ENCODE data around the gene MTG2.

DNA sequence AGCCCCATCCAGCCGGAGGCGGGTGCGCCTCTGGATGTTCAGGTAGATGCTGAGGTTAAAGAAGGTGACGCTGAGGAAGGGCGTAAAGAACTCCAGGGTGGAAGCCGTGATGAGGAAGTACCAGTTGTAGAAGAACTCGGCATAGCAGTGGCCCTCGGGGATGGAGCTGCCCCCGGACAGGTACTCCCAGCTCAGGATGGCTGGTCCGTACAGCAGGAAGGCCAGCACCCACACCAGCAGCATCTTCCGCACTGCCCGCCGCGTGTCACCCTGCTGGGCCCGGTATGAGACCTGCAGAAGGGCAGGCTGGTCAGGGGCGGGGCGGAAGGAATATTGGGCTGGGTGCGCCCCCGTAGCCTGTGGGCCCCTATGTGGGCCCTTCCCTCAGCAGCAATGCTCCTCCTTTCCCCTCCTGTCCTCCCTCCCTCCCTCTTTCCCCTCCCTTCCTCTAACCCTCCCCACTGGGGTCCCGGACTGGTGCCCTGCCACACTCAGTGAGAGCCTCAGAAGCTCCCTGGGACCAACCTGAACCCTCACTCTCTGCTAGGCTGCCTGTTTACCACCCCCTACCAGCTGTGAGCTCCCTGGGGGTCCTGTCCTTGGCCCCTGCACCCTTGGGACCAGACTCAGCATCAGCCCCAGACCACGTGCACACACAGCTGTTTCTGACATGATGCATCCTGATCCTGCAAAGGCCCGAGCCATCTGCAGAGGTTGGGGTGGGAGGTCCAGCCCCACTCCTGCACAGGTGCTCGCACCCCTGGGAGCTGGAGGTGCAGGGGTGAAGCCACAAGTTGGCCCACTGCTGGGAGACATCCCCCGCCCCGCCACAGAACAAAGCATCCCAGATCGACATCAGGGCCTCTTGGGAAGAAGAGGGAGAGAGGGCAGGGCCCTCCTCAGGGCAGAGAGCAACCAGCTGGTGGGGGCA is 34.1 kb downstream of the MTG2 start:
- TF ChIP-seq, protein P1, sequence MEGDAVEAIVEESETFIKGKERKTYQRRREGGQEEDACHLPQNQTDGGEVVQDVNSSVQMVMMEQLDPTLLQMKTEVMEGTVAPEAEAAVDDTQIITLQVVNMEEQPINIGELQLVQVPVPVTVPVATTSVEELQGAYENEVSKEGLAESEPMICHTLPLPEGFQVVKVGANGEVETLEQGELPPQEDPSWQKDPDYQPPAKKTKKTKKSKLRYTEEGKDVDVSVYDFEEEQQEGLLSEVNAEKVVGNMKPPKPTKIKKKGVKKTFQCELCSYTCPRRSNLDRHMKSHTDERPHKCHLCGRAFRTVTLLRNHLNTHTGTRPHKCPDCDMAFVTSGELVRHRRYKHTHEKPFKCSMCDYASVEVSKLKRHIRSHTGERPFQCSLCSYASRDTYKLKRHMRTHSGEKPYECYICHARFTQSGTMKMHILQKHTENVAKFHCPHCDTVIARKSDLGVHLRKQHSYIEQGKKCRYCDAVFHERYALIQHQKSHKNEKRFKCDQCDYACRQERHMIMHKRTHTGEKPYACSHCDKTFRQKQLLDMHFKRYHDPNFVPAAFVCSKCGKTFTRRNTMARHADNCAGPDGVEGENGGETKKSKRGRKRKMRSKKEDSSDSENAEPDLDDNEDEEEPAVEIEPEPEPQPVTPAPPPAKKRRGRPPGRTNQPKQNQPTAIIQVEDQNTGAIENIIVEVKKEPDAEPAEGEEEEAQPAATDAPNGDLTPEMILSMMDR (conservative IDR thresholded peaks at IDR 0.05; ENCODE audit: low read depth, low read length): no peak
- TF ChIP-seq EZH2phosphoT487 (IDR thresholded peaks at IDR 0.05; ENCODE audit: borderline replicate concordance, low read length) (no peak), EZH2 (IDR thresholded peaks at IDR 0.05; ENCODE audit: low read length, unreplicated experiment) (no peak)

Measured in PC-3 (cell line).